ENCODE data around the gene DNAJA4.
A peak's percentile ranks its signal among the peaks of the same experiment; 100 is the strongest.
"Not testable (repeated sequence)": the region's sequence is repeated elsewhere in the genome, so short reads cannot be mapped to it uniquely, and the experiment has no call there.

The DNAJA4 gene

GRCh38 chr15:78244101-78244500 is 20.3 kb upstream of the DNAJA4 start:
- DNase-seq (ENCODE audit: low spot score): no peak

- DNase-seq (ENCODE audit: low spot score): no peak
Measured at GRCh38 chr15:78244893-78245292, 19.5 kb upstream of the DNAJA4 start.

- DNase-seq (ENCODE audit: low spot score): peak; percentile 26
Measured at GRCh38 chr15:78245392-78245791, 19.0 kb upstream of the DNAJA4 start.

- not testable (repeated sequence) for DNase-seq (ENCODE audit: low spot score)
Measured at GRCh38 chr15:78245976-78246620, 18.3 kb upstream of the DNAJA4 start.

DNA sequence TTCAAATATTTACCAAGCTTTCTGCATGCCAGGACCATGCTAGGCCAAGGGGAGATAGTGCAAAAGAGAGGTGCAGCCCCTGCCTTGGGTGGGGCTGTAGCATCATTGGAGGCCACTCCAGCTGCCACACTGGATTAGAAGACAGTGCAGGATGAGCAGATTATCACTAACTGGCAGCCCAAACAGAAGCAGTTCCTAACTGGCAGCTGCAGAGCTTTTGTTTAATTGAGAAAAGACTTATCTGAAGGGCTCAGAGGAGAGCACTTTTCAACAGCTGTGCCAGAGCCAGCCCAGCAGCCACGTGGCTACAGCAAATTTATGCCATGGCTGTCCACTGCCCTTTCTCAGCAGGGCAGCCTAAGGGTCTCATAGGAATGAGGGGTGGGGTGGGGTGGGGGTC is 16.5 kb upstream of the DNAJA4 start:
- DNase-seq (ENCODE audit: low spot score): no peak

- DNase-seq (ENCODE audit: low spot score): no peak
Measured at GRCh38 chr15:78249131-78249530, 15.2 kb upstream of the DNAJA4 start.

- DNase-seq (ENCODE audit: low spot score): no peak
Measured at GRCh38 chr15:78251136-78251535, 13.2 kb upstream of the DNAJA4 start.

DNA sequence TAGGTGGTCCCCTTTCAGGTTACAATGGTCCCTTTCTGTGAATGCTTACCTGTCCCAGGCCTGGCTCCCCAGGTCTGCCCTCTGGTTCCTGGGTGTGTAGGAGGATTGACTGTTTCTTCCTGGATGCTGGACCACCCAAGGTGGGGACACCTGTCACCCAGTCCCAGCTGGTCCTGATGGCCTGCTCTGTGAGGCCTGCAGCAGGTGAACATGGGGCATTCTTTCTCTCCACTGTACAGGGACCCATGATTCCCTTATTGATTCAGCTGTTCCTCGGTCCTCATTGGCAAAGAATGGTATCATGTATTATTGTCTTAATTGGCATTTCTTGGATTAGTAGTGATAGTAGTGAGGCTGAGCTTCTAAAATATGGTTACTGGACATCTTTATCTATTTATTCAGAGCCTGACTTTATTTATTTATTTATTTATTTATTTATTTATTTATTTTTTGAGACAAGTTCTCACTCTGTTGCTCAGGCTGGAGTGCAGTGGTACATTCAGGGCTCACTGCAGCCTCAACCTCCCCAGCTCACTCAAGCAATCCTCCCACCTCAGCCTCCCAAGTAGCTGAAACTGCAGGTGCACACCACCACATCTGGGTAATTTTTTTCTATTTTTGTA is 8.8 kb upstream of the DNAJA4 start:
- no peak for DNase-seq (ENCODE audit: low spot score)

GRCh38 chr15:78256044-78256437 is 8.3 kb upstream of the DNAJA4 start:
- no peak for DNase-seq (ENCODE audit: low spot score)

DNA sequence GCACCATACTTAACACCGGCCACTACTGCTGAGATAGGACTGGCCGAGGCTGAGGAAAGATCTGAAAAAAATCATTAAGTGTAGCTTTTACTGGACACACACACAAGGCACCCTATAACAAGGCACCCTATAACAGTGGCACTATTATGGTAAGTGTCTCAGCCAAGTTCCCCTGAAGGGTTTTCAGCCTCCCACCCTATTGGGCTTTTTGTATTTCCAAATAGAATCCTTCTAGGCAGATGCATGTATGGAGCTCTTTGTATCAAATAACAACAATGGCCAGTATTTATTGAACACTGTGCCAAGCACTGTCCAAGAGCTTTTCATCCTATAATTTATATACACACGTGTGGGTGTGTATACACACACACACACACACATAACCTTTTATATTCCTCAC is 6.7 kb upstream of the DNAJA4 start:
- DNase-seq (ENCODE audit: low spot score): no peak

DNA sequence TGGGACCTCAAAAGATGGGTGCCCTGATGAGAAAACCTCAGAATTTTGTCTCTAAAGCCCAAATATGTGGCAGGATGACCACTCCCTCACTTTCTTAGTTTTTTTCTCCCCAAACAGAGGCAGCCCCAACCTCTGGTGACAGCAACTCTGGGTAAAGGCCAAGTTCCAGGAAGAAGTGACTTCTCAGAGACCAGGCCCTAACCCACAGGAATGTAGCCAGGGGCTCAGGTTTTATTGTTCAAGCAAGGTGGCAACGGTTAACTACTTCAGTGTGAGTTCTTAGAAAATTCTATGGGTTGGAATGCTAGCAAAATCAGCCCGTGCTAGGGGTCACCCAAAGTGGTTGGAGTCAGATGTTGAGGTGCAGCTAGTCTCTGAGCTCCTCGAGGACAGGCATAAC is 5.1 kb upstream of the DNAJA4 start:
- no peak for DNase-seq (ENCODE audit: low spot score)

GRCh38 chr15:78260489-78260888 is 3.9 kb upstream of the DNAJA4 start:
- no peak for DNase-seq (ENCODE audit: low spot score)

GRCh38 chr15:78261062-78261461 is 3.3 kb upstream of the DNAJA4 start:
- no peak for DNase-seq (ENCODE audit: low spot score)

DNA sequence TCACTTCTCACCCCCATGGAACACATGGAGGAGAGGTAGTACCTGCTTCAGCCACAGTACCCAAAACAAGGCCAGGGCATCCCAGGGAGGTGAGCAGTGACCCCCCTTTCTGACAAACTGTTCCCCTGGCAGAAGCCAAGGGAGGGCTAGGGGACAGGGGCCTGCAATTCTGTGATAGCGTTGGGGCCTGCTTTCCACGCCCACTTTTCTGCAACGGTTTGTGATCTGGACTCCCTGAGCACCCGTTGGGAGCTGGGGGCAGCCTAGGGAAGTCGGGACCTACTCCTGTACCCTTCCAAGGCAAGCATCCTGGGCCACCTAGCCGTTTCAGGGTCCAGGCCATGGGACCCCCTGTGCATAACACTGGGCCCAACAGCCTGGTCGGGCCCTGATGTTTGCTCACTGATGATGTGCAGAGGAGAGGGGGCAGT is 996 bp upstream of the DNAJA4 start:
- DNase-seq (ENCODE audit: low spot score): no peak

- no peak for DNase-seq (ENCODE audit: low spot score)
Measured at GRCh38 chr15:78263907-78264303, 457 bp upstream of the DNAJA4 start.

DNA sequence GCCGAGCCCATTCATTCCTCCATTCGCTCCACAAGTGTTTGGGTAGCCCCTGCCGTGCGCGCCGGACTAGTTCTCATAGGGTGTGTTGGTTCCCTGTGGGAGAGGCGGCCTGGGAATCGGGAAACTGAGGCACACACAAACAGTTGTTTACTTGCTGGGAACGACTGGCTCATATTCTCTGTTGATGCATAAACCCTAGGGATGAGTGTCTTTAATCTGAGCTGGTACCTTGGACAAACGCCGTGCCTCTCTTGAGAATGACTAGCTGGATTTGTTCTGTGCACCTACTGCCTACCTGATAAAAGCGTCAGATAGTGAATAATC is 737 bp downstream of the DNAJA4 start:
- no peak for DNase-seq (ENCODE audit: low spot score)

DNA sequence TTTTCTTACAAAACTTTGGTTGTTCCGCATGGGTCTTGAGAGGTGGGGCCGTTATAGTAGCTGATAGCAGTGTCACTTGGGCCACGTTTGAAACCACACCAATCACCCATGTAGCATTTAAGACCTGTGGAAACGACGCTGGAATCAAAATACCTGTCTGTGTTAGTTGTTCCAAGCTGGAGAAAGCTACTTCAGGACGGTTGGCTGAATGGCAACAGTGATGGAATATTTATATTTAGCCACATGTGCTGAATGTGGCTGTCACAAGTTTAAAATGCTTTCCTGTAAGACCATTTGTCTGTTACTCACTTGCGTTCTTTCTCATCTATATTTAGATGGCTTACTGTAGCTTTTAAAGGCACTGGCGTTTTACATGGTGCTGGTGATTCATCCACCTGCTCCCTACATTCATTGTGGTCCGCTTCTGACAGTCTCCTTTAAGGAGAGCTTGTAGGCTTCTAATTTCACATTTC is 1.4 kb downstream of the DNAJA4 start:
- DNase-seq (ENCODE audit: low spot score): no peak

- DNase-seq (ENCODE audit: low spot score): no peak
Measured at GRCh38 chr15:78266229-78266628, 1.9 kb downstream of the DNAJA4 start.

DNA sequence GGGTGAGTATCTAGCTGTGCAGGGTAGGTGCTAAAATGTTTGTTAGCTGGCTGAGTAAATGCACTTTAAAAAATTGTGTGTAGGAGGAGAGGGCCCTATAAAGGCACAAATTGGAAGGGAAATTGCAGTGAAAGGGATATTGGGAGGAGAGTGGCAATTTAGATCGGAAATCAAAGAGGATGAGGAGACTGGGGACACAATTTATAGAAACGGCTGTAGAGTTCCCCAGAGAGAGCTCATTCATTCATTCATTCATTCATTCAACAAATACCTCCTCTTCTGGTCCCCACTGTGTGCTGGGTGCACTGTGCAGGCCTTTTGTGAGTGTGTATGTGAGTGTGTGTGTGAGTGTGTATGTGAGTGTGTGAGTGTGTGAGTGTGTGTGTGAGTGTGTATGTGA is 2.4 kb downstream of the DNAJA4 start:
- DNase-seq (ENCODE audit: low spot score): no peak

DNA sequence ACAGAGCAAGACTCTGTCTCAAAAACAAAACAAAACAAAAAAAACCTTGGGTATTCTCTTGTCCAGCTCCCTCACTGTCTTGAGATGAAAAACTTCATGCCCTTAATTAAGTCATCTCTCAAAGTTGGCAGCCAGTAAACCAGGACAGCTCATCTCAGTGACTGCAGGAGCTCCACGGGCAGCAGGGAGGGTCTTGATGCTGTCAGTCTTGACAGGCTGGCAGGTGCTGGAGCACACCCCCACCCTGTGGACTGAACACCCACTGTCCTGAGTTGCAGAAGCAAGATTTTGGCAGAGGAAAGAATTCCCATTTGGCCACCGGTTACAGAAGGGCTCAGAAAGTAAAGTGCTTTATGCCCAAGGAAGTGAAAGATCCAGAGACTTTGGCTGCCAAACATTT is 8.0 kb downstream of the DNAJA4 start:
- no peak for DNase-seq (ENCODE audit: low spot score)

DNA sequence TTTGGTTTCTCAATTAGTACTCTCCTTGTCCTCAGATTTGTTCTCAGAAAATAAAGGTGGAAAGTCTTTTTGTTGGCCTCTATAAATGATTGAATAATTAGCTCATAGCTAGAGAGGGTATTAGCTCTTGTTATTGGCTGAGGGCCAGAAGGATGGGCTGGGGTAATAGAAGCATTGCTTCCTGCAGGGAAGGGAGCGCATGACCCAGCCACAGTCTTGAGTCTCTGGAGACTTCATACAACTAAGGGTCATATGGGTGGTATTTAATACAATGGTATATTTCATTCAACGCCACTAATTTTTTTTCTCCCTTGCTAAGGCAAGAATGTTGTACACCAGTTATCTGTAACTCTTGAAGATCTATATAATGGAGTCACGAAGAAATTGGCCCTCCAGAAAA is 8.4 kb downstream of the DNAJA4 start:
- DNase-seq (ENCODE audit: low spot score): no peak

- DNase-seq (ENCODE audit: low spot score): no peak
Measured at GRCh38 chr15:78274994-78275393, 10.6 kb downstream of the DNAJA4 start.

DNA sequence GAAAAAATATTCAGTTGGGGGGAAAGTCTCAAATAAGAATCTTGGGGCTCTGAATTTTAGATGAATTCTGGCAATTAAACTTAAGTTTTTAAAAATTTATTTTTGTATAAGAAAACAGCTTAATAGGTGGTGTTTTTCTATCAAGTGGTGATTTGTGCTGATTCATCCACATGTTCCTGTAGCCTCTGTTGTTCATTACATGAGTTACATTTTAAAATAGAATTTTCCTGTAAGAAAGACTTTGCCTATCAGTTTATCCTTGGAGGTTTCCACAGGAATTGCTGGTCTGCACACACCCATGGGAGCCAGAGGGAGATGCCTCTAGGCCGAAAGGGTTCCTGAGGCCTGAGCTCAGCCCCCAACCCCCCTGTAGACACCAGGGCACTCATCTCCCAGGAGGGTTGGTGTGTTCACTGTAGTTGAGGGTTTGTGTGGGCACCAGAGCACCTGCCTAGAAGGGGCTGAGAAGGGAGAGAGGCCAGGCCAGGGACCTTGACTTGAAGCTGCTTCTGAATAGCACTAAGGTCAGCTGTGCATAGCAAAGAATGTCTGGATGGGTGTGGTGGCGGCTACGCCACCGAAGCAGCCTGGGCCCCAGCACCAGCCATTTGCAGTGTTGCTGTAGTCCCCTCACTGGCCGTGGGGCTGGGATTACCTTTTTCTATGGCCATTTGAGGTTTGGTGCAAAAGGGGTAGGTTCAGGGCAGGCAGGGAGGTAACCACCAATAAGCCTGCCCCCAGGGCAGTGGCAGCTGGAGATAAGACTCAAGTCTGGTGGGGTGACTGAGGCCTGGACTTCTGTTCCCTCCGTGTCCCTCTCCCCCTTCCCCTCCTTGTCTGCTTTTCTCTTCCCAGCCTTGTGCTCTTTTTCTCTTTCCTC is 11.9 kb downstream of the DNAJA4 start:
- DNase-seq (ENCODE audit: low spot score): no peak
